Epithelial cell of alveolus of lung (primary cell): ENCODE data around the gene ASS1. TPM values are rescaled to one million over a fixed set of nuclear protein-coding genes. Genes with fewer than 3 reads are reported as not detected.

ENCODE experiments used
- total RNA-seq: library from RNA; depleted of rRNA; stranded (reverse); fragments of >200 nt; gene quantifications from 2 replicates; pipeline ENCODE4 v1.2.1, GENCODE V29; 2015

Gene ASS1
- total RNA-seq = 19.2 and 23.3 TPM in 2 replicates

DNA sequence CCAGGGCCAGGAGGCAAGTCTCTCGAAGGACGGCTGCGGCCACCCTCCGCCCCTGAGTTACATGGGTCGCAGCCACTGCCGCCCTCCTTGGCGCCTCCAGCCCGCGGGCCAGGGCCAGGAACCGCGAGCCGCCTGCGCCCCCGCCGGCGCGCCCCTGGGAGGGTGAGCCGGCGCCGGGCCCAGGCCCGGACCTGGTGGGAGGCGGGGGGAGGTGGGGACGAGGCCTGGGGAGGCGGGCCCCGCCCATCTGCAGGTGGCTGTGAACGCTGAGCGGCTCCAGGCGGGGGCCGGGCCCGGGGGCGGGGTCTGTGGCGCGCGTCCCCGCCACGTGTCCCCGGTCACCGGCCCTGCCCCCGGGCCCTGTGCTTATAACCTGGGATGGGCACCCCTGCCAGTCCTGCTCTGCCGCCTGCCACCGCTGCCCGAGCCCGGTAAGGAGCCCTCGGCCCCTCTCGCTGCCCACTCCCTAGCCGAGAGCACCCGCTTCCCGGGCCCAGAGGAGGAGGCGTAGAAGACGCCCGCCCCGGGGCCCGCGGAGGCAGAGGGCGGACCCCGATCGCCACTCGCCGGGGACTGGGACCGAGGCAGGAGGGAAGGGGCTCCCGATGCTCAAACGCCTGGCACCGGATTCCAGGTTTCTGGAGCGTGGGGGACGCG, at the start of gene ASS1:
TSS of gene ASS1 (plus strand) at position 397 of the 657 bp plus-strand sequence. CDS start 7,268 bp downstream, outside the sequence.

Other genes starting within 250 kb of the ASS1 start
- gene HMCN2, start 179.2 kb upstream of the ASS1 start, total RNA-seq = not detected in 2 replicates
- 24.0 and 25.9 TPM in 2 replicates for gene FUBP3, start 134.6 kb downstream of the ASS1 start, total RNA-seq
- not detected in 2 replicates for gene PRDM12, start 219.6 kb downstream of the ASS1 start, total RNA-seq
- 22.6 and 34.2 TPM in 2 replicates for gene EXOSC2, start 248.8 kb downstream of the ASS1 start, total RNA-seq